Fibroblast of the aortic adventitia (primary cell): ENCODE results near the gene CDH16. TPM values are rescaled to one million over a fixed set of nuclear protein-coding genes. Genes with fewer than 3 reads are reported as not detected.

Experiments
- DNase-seq: peaks from one replicate; pipeline ENCODE4 v3.0.0-alpha.2; 2010; ENCODE audit warnings: low read depth
- H3K4me3 ChIP-seq: 2 replicates; pipeline ENCODE4 v1.5.1; 2011; ENCODE audit warnings: low read depth, mild to moderate bottlenecking, control low read depth, low read length, moderate library complexity
- total RNA-seq: library from RNA; depleted of rRNA; stranded (reverse); fragments of >200 nt; gene quantifications from 2 replicates; pipeline ENCODE4 v1.2.3, GENCODE V29; 2012; ENCODE audit warnings: low replicate concordance
- TF ChIP-seq, protein P1 (sequence below): IDR thresholded peaks from 2 replicates; pipeline ENCODE4 v1.5.1; 2011; ENCODE audit warnings: mild to moderate bottlenecking, low read length, control low read depth, inconsistent platforms; ENCODE audit not compliant: insufficient read depth

Gene CDH16
- total RNA-seq, 1 donor = not detected

DNA sequence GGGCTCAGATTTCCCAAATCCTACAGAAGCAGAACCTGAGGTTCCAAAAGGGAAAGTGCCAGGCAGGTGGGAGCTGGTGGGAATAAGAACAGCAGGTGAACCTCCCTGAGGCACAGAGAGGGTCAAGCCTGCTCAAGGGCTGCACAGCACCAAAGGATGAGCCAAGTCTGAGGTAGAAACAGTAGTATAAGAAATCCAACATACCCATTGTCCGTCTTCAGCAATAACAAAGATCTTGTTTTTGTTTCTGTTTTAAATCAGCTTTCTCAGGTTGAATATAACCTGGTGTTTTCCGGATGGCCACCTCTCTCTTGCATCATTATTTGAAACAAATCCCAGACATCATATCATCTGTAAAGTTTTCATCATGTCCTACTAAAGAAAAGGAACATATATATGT, 31.8 kb upstream of the CDH16 start:
- no peak overlapping the region for H3K4me3 ChIP-seq
- TF ChIP-seq, protein P1, sequence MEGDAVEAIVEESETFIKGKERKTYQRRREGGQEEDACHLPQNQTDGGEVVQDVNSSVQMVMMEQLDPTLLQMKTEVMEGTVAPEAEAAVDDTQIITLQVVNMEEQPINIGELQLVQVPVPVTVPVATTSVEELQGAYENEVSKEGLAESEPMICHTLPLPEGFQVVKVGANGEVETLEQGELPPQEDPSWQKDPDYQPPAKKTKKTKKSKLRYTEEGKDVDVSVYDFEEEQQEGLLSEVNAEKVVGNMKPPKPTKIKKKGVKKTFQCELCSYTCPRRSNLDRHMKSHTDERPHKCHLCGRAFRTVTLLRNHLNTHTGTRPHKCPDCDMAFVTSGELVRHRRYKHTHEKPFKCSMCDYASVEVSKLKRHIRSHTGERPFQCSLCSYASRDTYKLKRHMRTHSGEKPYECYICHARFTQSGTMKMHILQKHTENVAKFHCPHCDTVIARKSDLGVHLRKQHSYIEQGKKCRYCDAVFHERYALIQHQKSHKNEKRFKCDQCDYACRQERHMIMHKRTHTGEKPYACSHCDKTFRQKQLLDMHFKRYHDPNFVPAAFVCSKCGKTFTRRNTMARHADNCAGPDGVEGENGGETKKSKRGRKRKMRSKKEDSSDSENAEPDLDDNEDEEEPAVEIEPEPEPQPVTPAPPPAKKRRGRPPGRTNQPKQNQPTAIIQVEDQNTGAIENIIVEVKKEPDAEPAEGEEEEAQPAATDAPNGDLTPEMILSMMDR = no peak
- no peak for DNase-seq

DNA sequence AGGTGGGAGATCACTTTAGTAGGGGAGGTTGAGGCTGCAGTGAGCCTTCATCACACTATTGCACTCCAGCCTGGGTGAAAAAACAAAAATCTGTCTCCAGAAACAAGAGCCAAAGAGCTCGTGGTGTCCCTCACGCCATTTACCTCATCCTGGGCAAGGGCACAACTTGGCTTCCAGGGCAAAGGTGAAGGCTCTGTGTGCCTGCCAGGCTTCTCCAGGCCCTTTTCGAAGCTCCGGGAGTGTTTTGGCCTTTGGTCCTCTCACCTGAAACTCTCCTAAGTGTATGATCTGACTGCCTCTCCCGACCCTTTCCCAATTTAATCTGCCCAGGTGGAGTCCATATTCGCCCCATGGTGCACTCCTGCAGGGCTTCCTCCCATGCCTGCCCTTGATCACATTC, 30.8 kb upstream of the CDH16 start:
- DNase-seq = no peak
- H3K4me3 ChIP-seq = no peak overlapping the region
- TF ChIP-seq, protein P1 = no peak

DNA sequence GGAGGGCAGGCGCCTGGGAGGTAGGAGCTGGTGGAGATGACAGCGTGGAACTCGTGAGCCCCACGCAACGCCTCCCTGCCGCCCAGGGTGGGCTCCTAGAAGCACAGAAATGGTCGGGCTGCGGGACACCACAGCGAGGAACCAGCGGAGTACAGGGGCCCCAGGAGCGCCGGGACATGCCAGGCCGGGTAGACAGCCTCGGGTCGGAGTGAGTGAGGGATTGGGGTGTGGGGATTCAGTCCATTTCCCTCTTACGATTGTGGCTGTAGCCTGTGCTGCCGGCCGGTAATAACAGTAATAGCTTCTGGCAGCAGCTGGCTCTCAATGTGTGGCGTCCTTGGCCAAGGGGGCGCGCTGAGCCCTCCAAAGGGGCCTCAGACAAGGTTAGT, 30.1 kb upstream of the CDH16 start:
- H3K4me3 ChIP-seq = no peak overlapping the region
- DNase-seq = no peak
- TF ChIP-seq, protein P1 = no peak

DNA sequence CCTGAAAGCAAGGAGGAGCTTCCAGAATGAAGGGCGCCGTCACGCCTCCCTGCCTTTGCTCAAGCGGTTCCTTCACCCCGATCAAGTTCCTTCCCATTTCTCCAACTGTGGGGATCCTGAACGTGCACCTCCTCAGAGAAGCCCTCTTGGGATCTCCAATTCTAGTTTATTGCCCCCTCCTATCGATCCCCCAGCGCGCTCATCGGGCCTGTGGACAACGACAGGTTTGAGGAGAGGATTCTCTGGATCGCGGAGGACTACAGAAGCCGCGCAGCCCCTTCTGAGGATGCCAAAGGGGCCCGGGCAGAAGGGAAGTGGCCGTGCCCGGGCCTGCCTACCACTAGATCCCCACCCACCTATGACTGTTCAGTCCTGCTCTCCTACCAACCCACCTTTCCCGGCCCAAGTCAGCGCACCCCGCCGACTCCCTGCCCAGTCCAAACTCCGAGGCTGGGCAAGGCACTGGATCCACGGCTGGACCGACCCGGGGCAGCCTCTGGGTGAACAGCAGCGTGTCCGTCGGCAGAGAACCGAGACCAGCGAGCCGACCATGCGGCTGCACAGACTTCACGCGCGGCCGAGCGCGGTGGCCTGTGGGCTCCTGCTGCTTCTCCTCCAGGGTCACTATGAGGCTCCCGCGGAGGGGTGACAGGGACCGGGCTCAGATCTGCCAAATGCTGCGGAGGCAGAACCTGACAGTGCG, 29.6 kb upstream of the CDH16 start:
- TF ChIP-seq, protein P1 = no peak
- no peak for DNase-seq
- peak overlapping the region; percentile 64 for H3K4me3 ChIP-seq

DNA sequence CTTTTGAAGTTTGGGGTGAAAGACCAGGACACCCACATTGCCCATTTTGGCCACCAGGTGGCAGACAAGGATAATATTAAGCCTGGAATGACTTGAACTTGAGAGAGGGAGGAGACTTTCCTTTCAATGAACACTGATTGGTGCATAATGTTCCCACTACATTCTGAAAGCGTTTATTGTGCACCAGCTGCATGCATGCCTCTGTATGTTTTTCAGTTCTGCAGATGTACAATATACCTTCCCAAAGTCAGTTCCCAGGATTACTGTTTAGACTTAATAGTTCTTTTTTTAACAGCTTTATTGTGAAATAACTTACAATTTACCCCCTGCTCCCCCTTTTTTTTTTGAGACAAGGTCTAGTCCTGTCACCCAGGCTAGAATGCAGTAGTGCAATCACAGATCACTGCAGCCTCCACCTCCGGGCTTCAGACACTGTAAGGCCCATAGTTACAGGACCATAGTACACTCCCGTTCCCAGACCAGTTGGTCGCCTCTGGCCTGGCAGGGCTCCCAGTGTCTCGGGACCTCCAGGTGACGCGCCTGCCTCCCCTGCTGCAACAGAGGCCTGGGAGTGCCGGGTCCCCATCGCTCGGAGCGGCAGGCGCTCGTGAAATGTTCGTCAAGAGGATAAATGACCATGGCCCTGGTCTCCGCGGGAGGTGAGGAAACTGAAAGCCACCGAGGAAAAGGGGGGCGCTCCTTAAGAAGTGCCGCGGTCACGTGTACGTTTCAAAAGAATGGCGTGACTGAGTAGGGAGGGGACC, 28.8 kb upstream of the CDH16 start:
- TF ChIP-seq, protein P1 = peak; percentile 88
- H3K4me3 ChIP-seq = peak overlapping the region; percentile 64
- DNase-seq = peak; percentile 87

DNA sequence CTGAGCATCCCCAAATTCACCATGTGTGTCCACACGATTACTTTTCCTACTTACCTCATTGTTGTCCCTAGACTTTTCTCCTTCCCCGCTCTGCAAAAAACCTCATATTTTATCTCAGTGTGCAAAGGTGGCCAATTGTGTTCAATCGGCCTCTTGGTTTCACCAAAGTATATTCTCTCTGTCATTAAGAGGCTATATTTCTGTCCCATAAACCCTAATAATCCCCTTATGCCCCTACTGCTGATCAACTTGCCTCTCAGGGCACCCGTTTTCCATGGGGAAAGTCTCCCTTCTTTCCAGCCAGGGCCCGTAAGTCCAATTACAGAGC, 28.3 kb upstream of the CDH16 start:
- TF ChIP-seq, protein P1 = no peak
- no peak overlapping the region for H3K4me3 ChIP-seq
- DNase-seq = no peak
